HUDEP-2 (cell line): ENCODE data around the gene CLCN6.

ENCODE experiments used
- DNase-seq, 76 experiments: peaks; one replicate each; lab custom pipeline; 2025; ENCODE audit not compliant: unreplicated experiment in 76 of 76; lab: John Stamatoyannopoulos, UW

Gene CLCN6

GRCh38 chr1:11823366-11824137 lies 17.6 kb downstream of the CLCN6 start:
- DNase-seq: no peak

GRCh38 chr1:11825131-11825530 lies 19.1 kb downstream of the CLCN6 start:
- DNase-seq: no peak

- no peak for DNase-seq
Observed at GRCh38 chr1:11826946-11827345, 21.0 kb downstream of the CLCN6 start.

DNA sequence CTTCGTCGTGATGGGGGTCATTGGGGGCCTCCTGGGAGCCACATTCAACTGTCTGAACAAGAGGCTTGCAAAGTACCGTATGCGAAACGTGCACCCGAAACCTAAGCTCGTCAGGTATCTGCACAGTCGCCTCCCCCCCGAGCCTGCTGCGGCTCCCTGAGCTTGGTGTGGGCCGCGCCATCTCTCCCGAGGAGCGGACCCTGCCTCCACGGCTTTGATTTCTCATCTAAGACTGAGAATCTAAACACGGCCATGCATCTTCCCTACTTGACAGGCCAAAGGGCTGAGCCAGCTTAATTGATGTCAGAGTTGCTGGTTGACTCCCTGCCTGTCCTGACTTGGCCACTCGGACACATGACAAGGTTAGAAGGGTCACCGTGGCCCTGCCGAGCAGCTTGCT lies 22.5 kb downstream of the CLCN6 start:
- DNase-seq: no peak

- no peak for DNase-seq
Observed at GRCh38 chr1:11831945-11832725, 26.1 kb downstream of the CLCN6 start.

DNA sequence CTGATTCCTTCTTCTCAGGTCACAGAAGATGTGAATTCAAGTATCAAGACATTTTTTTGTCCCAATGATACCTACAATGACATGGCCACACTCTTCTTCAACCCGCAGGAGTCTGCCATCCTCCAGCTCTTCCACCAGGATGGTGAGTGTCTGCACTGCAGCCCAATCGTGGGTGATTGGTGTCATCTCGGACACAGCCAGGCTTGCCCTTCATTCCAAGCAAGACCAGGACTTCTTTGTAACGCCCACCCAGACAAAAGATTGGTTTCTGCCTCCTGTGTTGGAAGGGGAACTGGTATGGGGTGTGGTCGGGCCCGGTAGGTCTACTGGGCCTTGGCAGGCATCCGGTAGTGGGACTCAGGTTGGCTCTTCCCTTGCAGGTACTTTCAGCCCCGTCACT lies 27.5 kb downstream of the CLCN6 start:
- no peak for DNase-seq

GRCh38 chr1:11833900-11834299 lies 27.9 kb downstream of the CLCN6 start:
- no peak for DNase-seq

GRCh38 chr1:11835441-11836225 lies 29.6 kb downstream of the CLCN6 start:
- DNase-seq: no peak

- no peak for DNase-seq
Observed at GRCh38 chr1:11836955-11837766, 31.2 kb downstream of the CLCN6 start.

GRCh38 chr1:11837767-11838348 lies 31.9 kb downstream of the CLCN6 start:
- no peak for DNase-seq

GRCh38 chr1:11838349-11839272 lies 32.6 kb downstream of the CLCN6 start:
- peak in 61 of 76 experiments; percentile 10 to 77 (median 54) for DNase-seq

- DNase-seq: no peak
Observed at GRCh38 chr1:11839727-11840705, 34.0 kb downstream of the CLCN6 start.

DNA sequence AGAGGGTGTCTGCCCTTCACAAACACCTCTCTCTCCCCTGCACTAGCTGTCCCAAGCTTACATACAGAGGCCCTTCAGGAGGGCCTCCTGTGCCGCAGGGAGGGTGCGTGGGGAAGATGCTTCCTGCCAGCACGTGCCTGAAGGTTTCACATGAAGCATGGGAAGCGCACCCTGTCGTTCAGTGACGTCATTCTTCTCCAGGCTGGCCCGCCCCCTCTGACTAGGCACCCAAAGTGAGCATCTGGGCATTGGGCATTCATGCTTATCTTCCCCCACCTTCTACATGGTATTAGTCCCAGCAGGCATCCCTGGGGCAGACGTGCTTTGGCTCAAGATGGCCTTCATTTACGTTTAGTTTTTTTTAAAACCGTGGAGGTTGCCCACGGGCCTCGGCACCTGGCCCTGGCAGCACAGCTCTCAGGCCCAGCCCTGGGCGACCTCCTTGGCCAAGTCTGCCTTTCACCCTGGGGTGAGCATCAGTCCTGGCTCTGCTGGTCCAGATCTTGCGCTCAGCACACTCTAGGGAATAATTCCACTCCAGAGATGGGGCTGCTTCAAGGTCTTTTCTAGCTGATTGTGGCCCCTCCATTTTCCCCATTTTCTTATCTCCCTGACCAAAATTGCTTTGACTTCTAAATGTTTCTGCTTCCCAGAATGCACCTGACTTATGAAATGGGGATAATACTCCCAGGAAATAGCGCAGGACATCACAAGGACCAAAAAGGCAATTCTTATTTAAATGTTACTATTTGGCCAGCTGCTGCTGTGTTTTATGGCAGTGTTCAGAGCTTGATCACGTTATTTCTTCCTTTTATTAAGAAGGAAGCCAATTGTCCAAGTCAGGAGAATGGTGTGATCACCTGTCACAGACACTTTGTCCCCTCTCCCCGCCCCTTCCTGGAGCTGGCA lies 35.5 kb downstream of the CLCN6 start:
- DNase-seq: peak in 65 of 76 experiments; percentile 3 to 78 (median 46)

- DNase-seq: peak in 75 of 76 experiments; percentile 51 to 98 (median 93)
Observed at GRCh38 chr1:11842154-11843041, 36.4 kb downstream of the CLCN6 start.

- DNase-seq: peak in 7 of 76 experiments; percentile 4 to 23 (median 15)
Observed at GRCh38 chr1:11845641-11846335, 39.8 kb downstream of the CLCN6 start.
